OCI-M2 (cell line): ENCODE measurements around the gene SNX8.
A peak's percentile ranks its signal among the peaks of the same experiment; 100 is the strongest.

Experiments used
- DNase-seq: peaks from one replicate; lab custom pipeline; 2025; ENCODE audit not compliant: unreplicated experiment; lab: John Stamatoyannopoulos, UW

Gene SNX8

GRCh38 chr7:2247141-2247995 is 66.9 kb downstream of the SNX8 start:
- no peak for DNase-seq

DNA sequence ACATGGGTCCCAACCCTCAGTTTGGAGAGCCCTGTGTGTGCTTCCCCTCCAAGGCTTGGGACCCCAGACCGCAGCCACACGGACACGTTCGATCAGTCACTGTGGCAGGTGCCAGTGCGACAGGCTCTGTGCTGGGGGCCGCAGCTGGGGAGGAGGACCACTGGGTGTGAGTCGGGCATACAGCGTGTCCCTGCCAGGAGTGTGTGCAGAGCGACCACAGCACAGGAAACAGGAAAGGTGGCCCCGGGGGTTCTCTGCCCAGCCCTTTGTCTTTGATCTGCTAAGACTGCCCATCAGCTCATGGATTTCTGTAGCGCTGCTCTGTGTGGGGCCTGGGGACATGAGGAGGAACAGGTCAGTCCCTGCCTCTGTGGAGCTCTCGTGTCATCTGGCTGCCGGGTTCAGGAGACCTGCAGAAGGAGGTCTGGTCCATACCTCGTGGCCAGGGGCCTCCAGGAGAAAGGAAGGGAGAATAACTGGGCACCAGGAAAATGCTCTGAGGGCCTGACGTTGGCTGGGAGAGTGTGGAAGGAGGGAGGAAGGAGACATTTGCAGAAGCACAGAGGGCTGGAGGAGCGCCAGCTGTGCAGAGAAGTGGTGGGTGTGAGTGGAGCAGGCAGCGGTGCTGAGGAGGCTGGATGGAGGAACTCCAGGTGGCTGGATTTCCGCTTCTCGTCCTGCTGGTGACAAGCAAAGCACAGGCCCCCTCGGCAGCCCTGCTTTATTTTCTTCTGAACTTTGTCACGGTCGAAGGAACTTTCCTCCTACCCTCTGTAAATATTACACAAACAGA is 68.2 kb downstream of the SNX8 start:
- DNase-seq: no peak

DNA sequence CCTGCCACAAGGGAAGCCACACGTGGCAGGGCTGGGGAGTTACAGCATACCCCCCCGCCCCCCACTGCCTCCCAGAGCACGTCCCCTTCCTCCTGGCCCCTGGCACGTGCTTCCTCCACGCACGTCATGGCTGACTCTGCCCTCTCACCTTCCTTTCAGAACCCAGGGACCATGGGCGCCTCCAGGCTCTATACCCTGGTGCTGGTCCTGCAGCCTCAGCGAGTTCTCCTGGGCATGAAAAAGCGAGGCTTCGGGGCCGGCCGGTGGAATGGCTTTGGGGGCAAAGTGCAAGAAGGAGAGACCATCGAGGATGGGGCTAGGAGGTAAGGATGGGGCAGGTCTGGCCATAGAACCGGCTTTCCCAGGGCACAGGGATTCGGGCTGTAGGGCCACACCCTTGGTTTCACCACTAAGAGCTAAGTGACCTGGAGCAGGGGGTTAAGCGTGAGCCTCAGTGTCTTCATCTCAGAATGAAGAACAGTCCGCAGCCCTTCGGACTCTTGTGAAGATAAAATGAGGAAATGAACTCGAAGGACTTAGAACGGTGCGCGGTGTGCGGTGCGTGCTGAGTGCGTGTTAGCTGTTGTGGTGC is 69.7 kb downstream of the SNX8 start:
- no peak for DNase-seq

DNA sequence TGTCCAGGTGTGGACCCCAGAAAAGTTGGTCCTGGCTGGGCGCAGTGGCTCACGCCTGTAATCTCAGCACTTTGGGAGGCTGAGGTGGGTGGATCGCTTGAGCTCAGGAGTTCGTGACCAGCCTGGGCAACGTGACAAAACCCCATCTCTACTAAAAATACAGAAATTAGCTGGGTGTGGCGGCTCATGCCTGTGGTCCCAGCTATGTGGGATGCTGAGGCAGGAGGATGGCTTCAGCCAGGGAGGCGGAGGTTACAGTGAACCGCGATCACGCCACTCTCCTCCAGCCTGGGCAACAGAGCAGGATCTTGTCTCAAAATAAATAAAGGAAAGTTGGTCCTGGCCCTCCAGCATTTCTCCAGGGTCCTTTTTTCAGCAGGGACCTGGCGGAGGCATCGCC is 70.8 kb downstream of the SNX8 start:
- no peak for DNase-seq

DNA sequence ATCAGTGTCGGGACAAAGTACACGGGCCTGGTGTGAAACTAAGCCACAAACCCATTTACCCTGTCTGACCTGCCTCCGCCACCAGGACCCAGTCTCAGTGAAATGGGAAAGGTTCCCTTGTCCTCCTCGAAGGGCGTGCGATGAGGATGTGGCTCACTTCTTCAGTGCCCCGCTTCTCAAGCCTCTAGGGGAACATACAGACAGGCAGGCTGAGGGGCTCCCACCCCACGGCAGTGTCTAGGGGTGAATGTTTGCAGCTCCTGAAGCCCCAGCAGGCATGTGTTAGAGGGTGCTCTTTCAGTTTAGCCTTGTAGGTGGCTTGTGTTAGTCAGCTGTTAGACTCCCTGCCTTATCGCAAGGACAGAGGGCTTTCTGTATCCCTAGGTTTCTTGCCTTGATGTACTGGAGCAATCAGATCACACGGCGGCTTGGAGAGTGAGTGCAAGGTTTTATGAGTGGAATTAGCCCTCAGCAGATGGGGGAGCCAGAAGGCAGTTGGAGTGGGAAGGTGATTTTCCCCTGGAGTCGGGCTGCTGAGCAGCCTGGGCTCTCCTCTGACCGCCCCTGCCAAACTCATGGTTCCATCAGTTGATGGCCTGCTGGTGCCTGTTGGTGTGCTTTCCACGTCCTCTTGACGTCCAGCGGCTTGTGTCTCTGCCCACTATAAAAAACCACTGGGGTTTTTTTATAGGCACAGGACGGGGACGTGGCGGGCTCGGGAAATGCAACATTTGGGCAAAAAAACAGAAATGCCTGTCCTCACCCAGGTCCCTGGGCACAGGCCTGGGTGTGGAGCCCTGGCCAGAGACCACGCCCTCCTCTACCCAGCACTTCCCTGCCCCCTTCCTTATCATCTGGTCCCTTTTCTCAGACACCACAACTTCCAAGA is 71.5 kb downstream of the SNX8 start:
- DNase-seq: peak; percentile 0

DNA sequence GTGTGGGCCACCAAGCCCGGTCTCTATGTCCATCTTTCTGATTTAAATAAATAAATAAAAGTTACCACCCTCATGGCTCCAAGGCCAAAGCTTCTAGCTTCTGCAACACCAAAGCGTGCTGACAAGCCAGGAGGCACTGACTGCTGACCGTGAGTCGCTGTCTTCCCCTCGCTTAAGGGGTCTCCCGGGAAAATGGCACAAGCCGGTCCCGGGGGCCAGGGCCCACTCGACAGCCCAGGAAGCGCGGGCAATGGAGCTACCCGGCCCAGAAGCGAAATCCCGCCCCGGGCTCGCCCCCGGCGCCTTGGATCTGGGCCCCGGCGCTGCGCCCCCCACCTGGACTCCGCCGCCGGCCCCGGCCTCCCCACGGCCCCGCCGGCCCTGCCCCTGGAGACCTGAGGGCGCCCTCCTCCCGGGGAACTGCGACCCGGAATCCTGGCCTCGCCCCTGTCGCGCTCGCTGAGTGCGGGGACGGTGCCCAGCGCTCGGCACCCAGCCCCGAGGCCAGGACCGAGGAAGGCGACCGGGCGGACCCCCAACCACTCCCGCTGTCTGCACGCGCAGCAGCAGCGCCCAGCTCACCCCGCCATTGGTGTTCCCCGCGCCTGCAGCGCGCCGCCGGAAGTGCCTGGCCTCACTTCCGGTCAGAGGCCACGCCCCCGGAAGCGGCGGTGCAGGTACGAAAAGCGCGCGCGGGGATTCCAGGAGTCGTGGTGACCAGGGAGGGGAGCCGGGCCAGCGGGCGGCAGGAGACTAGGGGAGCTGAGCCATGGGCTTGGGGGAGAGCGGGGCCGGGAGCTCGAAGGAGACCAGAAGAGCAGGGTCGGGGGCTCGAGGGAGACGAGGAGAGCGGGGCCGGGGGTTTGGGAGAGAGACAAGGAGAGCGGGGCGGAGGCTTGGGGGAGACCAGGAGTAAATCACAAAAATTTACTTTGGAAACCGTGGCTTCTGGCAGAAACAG is 72.4 kb downstream of the SNX8 start, which contains the start of the genes MRM2 and NUDT1:
MRM2 (minus strand) TSS at position 626 of the 961 bp plus-strand sequence; CDS start at position 590, 36 bp downstream.
NUDT1 (plus strand) TSS at position 647 of the 961 bp plus-strand sequence. CDS start 2,349 bp downstream, outside the sequence.
- peak; percentile 1 for DNase-seq

DNA sequence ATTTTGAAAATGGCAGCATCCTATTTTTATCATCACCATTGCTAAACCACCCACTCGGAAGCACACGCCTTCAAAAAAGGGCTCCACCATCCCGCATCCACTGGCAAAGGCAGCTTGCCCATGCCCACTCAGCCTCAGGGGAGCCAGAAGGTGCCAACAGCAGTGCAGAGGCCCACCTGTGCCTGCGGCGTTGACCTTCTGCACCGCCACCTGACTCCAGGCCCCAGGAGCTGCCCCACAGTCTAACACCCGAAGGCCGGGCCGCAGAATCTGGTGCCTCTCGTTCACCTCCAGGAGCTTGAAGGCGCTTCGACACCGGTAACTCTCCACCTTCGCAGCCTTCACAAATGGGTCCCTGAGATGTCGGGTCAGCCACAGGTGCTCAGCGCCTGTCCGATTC is 75.0 kb downstream of the SNX8 start:
- no peak for DNase-seq

DNA sequence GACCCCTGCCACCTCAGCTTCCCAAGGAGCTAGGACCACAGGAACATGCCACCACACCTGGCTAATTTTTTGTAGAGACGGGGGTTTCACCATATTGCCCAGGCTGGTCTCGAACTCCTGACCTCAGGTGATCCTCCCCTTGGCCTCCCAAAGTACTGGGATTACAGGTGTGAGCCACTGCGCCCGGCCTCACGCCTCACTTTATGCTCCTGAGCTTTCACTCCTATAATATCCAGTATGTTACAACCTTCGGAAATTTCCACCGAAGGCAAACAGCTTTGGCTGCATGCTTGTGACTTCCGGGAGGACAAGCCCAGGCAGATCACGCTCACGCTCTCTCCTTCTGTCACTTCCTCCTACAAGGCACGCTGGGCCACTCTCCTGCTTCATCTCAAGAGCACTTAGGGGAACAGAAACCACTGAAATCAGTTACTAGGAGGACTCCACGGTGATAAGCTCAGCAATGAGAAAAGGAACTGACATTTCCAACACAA is 77.1 kb downstream of the SNX8 start:
- no peak for DNase-seq

GRCh38 chr7:2233926-2234325 is 80.3 kb downstream of the SNX8 start:
- no peak for DNase-seq

DNA sequence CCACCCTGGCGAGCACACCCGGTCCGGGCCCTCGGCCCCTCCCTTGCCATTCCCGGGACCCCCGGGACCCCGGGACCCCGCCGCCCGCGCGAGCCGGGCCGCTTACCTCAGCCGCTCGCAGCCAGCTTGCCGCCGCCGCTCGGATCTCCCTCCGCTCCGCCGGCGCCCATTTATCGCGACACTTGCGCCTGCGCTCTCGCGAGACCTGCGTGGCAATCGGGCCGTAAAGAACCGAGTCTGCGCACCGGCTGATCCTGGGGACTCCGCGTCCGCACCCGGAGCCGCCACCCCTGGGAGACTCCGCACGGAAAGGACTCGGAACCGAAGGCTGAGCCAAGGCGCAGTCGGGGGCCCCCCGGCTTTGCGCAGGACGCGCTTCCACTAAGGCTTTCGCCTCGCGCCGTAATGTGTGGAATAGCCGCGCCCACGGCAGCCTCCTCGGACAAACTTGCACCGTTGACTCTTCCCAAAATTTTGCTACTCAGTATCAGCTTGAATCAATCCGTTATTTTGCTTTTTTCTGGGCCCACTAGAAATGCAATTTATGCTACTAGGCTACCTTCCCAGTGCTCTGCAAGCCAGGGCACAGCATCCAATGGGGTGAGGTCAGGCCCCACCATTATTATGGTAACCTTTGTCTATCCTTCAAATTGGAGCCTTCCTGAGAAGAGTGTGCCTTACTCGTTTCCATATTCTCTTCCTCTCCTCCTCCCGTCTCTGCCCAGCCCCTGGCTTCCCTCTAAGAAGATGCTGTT is 81.3 kb downstream of the SNX8 start, which contains the start of gene MAD1L1:
MAD1L1 (minus strand) TSS at position 180 of the 755 bp plus-strand sequence. CDS start 2,812 bp downstream, outside the sequence.
- DNase-seq: peak; percentile 32

- no peak for DNase-seq
These were observed 82.1 kb downstream of the SNX8 start for GRCh38 chr7:2231992-2232765.

GRCh38 chr7:2230882-2231281 is 83.4 kb downstream of the SNX8 start:
- no peak for DNase-seq

GRCh38 chr7:2230226-2230625 is 84.0 kb downstream of the SNX8 start:
- DNase-seq: no peak

- no peak for DNase-seq
These were observed 84.8 kb downstream of the SNX8 start for GRCh38 chr7:2229467-2229866.

- DNase-seq: no peak
These were observed 85.3 kb downstream of the SNX8 start for GRCh38 chr7:2228921-2229320.

DNA sequence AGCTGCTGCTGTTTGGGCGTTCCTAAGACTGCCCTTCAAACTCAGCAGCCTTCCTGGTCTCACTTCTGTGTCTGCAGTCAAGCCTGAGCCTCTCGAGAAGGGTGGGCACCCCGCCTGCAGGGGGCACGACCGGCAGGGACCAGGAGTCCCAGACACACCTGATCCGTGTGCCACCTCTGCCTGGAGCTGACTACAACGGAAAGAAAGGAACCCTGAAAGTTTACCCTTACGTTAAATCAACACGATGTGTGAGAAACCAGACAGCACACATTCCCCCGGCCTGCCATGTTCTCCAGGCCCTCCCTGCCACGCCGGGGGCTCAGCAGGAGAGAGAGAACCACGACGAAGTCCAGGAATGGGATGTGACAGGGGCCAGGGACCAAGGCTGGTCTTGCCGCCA is 86.5 kb downstream of the SNX8 start:
- DNase-seq: no peak

DNA sequence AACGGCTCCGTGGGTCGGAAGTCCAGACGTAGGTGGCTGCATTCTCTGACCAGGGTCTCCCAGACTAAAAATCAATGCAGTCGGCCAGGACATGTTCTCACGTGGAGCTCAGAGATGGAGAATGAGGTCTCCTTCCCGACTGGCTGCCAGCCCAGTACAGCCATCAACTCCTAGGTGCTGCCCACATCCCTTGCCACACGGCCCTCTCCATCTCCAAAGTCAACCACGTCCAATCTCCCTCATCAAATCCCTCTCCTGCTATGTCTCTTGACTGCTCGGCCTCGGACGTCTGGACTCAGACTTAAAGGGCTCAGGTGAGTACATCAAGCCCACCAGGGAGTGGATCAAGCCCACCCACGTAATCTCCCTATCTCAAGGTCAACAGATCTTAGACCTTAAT is 88.4 kb downstream of the SNX8 start:
- no peak for DNase-seq

DNA sequence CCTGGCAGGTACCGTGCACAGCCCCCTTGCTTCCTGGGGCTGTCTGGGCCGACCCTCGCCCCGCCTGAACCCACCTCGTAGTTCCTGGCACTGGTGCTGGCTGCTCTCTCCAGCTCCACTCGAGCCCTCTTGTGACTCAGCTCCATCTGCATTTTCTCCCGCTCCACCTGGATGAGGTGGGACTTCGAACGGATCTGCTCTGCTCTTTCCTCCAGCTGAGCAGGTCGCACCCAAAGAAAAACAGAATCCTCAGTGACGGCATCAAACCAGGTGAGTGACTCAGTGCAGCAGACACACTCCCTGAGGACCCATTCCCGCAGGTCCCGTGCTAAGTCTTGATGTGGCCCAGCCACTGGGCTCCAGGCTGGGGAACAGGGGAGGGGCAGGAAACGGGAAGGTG is 88.9 kb downstream of the SNX8 start:
- no peak for DNase-seq
